Uterus (tissue), 4 donors: Measurements from ENCODE around the gene DUSP7. TPM values are rescaled to one million over a fixed set of nuclear protein-coding genes. Genes with fewer than 3 reads are reported as not detected.

Experiments
- DNase-seq, 2 donors: peaks; one replicate each; pipeline ENCODE4 v3.0.0-alpha.2; 2019 to 2020
- H3K27ac ChIP-seq, 2 donors: fragments of 200-600 bp; sonication (generic); 1 replicate in 1 of 2; 2 replicates in 1 of 2; pipeline ENCODE4 v1.5.1; 2016 to 2018
- H3K27me3 ChIP-seq, 2 donors: fragments of 200-600 bp; sonication (generic); one replicate each; pipeline ENCODE4 v1.5.1; 2018 to 2019; ENCODE audit warnings: control low read depth in 1 of 2
- H3K36me3 ChIP-seq, 2 donors: fragments of 200-600 bp; sonication (generic); one replicate each; pipeline ENCODE4 v1.5.1; 2019; ENCODE audit warnings: control low read depth in 1 of 2
- H3K4me1 ChIP-seq, 2 donors: fragments of 200-600 bp; sonication (generic); one replicate each; pipeline ENCODE4 v1.5.1; 2018 to 2019; ENCODE audit warnings: control low read depth in 1 of 2
- H3K4me3 ChIP-seq, 2 donors: fragments of 200-600 bp; sonication (generic); 1 replicate in 1 of 2; 2 replicates in 1 of 2; pipeline ENCODE4 v1.5.1; 2018 to 2019; ENCODE audit warnings: mild to moderate bottlenecking in 1 of 2
- H3K9me3 ChIP-seq, 2 donors: fragments of 200-600 bp; sonication (generic); one replicate each; pipeline ENCODE4 v1.5.1; 2019; ENCODE audit warnings: control low read depth in 1 of 2
- POLR2A ChIP-seq, 2 donors: fragments of 450-650 bp; IDR thresholded peaks; one replicate each; pipeline ENCODE4 v1.6.1; 2016; ENCODE audit warnings: antibody characterized with exemption in 2 of 2, mild to moderate bottlenecking in 1 of 2, moderate library complexity in 1 of 2
- intact Hi-C: fragments of 100-400 bp; cut with DNase I; formaldehyde crosslinking; loops from one replicate; pipeline ENCODE4 v1.15.1; 2023; ENCODE audit warnings: low total_unique reads
- total RNA-seq, 4 donors: library from RNA; depleted of rRNA in 3 of 4; stranded (reverse); fragments of >200 nt in 3 of 4; gene quantifications; one replicate each; pipeline versions ENCODE4 v1.1.0 to v1.2.4, GENCODE V29; 2014 to 2023
- TF ChIP-seq, protein P1 (sequence below), 4 experiments: fragments of 200-600 bp in 2 of 4; fragments of 450-650 bp in 2 of 4; sonication (generic) in 2 of 4; IDR thresholded peaks; one replicate each; pipeline ENCODE4 v1.5.1; 2016 to 2019; ENCODE audit warnings: antibody characterized with exemption in 4 of 4, mild to moderate bottlenecking in 2 of 4, moderate library complexity in 1 of 4
- donor health status: DM: yes; HTN: yes; CAD: no.

The DUSP7 gene
- total RNA-seq, 4 donors from 2014 or later: 5.6 to 39.1 (median 12.3) TPM

DNA sequence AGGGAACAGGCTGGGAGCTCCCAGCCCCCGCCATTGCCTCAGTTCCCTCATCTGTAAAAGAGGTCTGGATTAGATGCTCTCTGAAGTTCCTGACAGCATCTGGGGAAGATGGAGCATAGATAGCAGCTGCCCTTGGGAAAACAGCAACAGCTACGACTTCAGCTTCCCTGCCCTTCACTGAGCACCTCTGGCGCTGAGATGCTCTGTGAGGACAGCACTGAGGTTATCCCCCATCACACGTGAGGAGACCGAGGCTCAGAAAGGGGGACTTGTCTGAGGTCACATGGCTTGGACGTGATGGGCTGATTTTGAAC is 49.6 kb downstream of the DUSP7 start:
- peaks cover 0 to 12% of the 10 kb centered on the region in 2 donors for H3K4me1 ChIP-seq
- H3K9me3 ChIP-seq: no peaks in the 10 kb centered on the region
- no peaks in the 10 kb centered on the region for H3K36me3 ChIP-seq
- no peak for DNase-seq
- intact Hi-C loops: loop anchor here (10.0 kb wide), 1 partner anchor 338 kb away; no protein-coding TSS in a partner anchor
- no peak overlapping the region for H3K4me3 ChIP-seq
- no peaks in the 10 kb centered on the region for H3K27me3 ChIP-seq
- TF ChIP-seq POLR2A (IDR thresholded peaks at IDR 0.05): no peak
- TF ChIP-seq, protein P1, sequence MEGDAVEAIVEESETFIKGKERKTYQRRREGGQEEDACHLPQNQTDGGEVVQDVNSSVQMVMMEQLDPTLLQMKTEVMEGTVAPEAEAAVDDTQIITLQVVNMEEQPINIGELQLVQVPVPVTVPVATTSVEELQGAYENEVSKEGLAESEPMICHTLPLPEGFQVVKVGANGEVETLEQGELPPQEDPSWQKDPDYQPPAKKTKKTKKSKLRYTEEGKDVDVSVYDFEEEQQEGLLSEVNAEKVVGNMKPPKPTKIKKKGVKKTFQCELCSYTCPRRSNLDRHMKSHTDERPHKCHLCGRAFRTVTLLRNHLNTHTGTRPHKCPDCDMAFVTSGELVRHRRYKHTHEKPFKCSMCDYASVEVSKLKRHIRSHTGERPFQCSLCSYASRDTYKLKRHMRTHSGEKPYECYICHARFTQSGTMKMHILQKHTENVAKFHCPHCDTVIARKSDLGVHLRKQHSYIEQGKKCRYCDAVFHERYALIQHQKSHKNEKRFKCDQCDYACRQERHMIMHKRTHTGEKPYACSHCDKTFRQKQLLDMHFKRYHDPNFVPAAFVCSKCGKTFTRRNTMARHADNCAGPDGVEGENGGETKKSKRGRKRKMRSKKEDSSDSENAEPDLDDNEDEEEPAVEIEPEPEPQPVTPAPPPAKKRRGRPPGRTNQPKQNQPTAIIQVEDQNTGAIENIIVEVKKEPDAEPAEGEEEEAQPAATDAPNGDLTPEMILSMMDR (IDR thresholded peaks at IDR 0.05): no peak
- H3K27ac ChIP-seq: no peak overlapping the region

DNA sequence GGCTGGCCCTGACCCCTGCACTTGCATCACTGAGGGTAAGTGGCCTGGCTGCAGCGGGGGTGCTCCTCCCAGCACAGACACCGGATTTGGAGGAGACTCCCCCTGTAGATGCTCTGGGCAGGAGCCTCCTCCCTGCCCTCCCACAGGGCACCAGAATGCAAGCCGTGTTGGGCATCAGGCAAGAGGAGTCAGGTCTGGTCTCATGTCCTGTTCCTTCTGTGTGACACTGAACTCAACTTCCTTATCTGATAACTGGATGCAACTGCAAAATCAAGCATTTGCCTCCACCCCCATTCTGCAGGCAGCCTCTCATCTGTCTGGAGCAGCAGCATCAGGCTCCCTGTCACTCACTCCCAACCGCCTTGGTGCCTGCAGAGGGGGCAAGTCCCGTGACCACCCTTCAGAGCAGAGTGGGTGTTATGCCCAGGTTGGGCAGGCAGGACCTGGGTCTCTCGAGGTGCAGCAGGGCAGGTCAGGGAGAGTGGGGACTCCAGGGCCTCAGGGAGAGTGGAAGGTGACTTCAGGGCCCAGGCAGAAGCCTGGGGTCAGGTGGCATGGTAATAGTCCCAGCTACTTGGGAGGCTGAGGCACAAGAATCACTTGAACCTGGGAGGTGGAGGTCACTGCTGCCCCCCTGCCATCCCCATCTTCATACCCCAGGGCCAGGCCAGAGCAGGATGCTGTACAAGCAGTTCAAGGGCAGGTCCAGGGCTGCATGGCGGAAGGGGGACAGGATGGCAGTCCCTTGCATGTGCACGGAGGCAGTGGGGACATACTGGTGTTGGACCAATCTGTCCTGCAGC is 50.2 kb downstream of the DUSP7 start:
- no peak for DNase-seq
- intact Hi-C loops: loop anchor here (10.0 kb wide), 1 partner anchor 339 kb away; no protein-coding TSS in a partner anchor
- no peaks in the 10 kb centered on the region for H3K27me3 ChIP-seq
- peak overlapping the region in 1 of 2 donors; percentile 55 for H3K27ac ChIP-seq
- H3K4me1 ChIP-seq: peaks cover 0 to 12% of the 10 kb centered on the region in 2 donors
- H3K4me3 ChIP-seq: no peak overlapping the region
- H3K36me3 ChIP-seq: no peaks in the 10 kb centered on the region
- TF ChIP-seq, protein P1 (IDR thresholded peaks at IDR 0.05): no peak
- no peak for TF ChIP-seq POLR2A (IDR thresholded peaks at IDR 0.05)
- no peaks in the 10 kb centered on the region for H3K9me3 ChIP-seq

DNA sequence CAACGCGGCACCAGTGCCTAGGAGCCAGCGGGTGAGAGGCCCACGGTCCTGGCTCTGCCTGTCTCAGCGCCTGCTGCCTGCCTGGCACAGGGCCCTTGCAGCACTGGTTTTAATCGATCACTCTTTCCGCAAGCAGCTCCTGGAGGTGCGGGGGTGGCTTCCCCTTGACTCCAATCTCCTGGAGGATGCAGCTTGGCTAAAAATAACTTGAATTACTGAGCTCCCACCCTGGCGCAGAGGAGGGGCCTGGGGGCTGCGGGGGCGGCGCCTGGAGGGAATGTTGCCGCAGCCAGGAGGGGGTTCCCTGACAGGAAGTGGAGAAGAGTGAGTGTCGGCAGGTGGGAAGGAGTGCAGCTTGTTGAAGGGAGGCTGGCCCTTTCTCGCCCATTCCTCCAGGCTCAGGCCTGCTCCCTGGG is 50.8 kb downstream of the DUSP7 start:
- Histone ChIP-seq H3K9me3 (no peaks in the 10 kb centered on the region), H3K4me3 (no peak overlapping the region), H3K27me3 (no peaks in the 10 kb centered on the region), H3K36me3 (no peaks in the 10 kb centered on the region), H3K4me1 (peaks cover 0 to 12% of the 10 kb centered on the region in 2 donors), H3K27ac (peak overlapping the region; percentile 36 to 55)
- DNase-seq: peak in 1 of 2 donors; percentile 73
- TF ChIP-seq, protein P1 (IDR thresholded peaks at IDR 0.05): no peak
- no peak for TF ChIP-seq POLR2A (IDR thresholded peaks at IDR 0.05)
- intact Hi-C loops: loop anchor here (10.0 kb wide), 1 partner anchor 339 kb away; no protein-coding TSS in a partner anchor

DNA sequence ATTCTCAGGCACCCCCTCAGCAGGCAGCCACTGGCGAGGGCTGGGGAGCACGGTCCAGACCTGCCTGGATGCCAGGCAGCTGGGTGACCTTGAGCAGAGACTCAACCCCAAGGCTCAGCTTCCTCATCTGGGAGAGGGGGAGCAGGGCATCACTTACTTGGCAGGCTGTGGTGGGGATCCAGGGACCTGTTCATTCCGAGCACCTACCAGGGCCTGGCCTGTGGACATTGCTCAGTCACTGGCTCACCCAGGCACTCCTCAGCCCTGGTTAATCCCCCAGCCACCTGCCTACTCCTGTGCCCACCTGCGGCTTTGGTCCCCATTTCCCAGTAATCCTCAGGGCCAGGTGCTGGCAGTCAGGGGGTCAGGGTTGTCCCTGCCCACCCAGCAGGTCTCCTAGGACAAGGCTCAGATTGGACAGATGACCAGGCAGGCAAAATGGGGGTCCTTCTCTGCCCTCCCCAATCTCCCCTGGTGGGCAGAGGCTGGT is 51.4 kb downstream of the DUSP7 start:
- Histone ChIP-seq H3K4me3 (no peak overlapping the region), H3K4me1 (peaks cover 0 to 12% of the 10 kb centered on the region in 2 donors), H3K36me3 (no peaks in the 10 kb centered on the region), H3K27ac (peak overlapping the region; percentile 36 to 55), H3K27me3 (no peaks in the 10 kb centered on the region), H3K9me3 (no peaks in the 10 kb centered on the region)
- TF ChIP-seq, protein P1 (IDR thresholded peaks at IDR 0.05): no peak
- no peak for TF ChIP-seq POLR2A (IDR thresholded peaks at IDR 0.05)
- DNase-seq: no peak
- intact Hi-C loops: loop anchor here (5.0 to 10.0 kb wide), 2 partner anchors 47 to 340 kb away; no protein-coding TSS in a partner anchor
